ENCODE results near the gene FURIN. TPM values are rescaled to one million over a fixed set of nuclear protein-coding genes. Genes with fewer than 3 reads are reported as not detected.
A peak's percentile ranks its signal among the peaks of the same experiment; 100 is the strongest.

Gene FURIN
- total RNA-seq, 1 donor from 2014 or later = 103 TPM

DNA sequence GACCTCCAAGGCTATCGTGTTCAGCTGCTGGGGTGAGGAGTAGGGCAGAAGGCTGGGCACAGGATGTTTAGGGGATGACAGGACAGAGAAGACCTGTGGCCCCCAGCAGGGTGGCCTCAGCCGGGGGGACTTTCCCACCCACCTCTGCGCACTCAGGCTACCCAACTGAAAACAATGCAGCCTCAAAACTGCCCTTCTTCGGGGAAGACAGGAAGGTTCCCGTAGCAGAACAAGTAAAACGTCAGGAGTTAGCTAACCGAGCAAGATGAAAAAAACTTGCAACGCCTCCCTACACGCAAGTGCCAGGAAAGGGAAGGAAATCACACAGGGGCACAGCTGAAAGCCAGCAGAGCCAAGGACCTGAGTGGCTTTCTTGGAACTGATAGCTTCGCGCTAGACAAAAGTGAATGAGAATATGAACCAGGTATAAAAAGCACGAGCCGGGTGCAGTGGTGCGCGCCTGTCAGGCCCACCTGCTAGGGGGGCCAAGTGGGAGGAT lies 38.4 kb upstream of the FURIN start:
- Histone ChIP-seq H3K36me3 (ENCODE audit: control insufficient read depth, insufficient read depth, low read length) (no peaks in the 10 kb centered on the region), H3K4me3 (ENCODE audit: low read depth, low read length) (no peak overlapping the region), H3K27me3 (ENCODE audit: control insufficient read depth, insufficient read depth, low read length) (no peaks in the 10 kb centered on the region)
- no peak for DNase-seq (ENCODE audit: low read depth)
- TF ChIP-seq CTCF (IDR thresholded peaks at IDR 0.05; ENCODE audit: insufficient read depth, low read length, poor library complexity, severe bottlenecking) = no peak

DNA sequence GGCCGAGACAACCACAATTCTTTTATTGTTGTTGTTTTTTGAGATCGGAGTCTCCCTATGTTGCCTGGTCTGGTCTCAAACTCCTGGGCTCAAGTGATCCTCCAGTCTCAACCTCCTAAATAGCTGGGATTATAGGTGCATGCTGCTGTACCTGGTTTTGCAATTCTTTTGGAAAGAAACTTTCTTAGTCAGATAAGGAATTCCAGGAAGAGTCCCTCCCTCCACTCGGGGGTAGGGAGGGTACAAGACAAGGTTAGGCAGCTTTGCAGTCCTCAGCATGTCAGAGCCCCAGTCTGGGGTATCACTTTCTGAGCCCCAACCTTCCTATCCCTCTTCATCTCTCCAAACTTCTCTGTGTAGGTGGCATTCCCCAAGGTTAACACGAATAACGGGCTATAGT lies 33.8 kb upstream of the FURIN start:
- no peak for TF ChIP-seq CTCF (IDR thresholded peaks at IDR 0.05; ENCODE audit: insufficient read depth, low read length, poor library complexity, severe bottlenecking)
- H3K4me3 ChIP-seq (ENCODE audit: low read depth, low read length) = no peak overlapping the region
- no peaks in the 10 kb centered on the region for H3K36me3 ChIP-seq (ENCODE audit: control insufficient read depth, insufficient read depth, low read length)
- H3K27me3 ChIP-seq (ENCODE audit: control insufficient read depth, insufficient read depth, low read length) = no peaks in the 10 kb centered on the region
- DNase-seq (ENCODE audit: low read depth) = no peak

DNA sequence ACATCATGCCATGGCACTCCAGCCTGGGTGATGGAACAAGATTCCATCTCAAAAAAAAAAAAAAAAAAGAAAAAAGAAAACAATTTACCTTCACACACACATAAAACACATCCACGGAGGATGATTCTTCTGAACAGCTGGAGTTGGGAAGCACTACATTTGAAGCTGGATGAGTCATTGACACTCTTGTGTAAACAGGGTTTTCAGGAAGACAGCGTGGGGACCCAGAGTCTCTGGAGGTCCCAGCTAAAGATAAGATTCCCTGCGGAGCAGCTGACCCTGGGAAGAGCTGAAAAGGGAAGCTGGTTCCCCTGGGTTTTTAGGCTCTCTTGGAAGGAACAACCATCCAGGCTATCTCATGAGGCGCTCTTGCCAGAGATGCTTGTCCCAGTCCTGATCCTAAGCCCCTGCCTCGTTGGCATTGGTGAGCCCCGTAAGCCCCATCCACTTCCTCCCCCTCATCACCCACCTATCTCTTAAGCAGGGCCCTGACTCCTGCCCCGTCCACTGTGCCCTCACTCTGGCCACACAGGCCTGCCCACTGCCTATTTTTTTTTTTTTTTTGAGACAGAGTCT lies 32.0 kb upstream of the FURIN start:
- H3K27me3 ChIP-seq (ENCODE audit: control insufficient read depth, insufficient read depth, low read length) = no peaks in the 10 kb centered on the region
- peak; percentile 49 for DNase-seq (ENCODE audit: low read depth)
- TF ChIP-seq CTCF (IDR thresholded peaks at IDR 0.05; ENCODE audit: insufficient read depth, low read length, poor library complexity, severe bottlenecking) = no peak
- no peak overlapping the region for H3K4me3 ChIP-seq (ENCODE audit: low read depth, low read length)
- no peaks in the 10 kb centered on the region for H3K36me3 ChIP-seq (ENCODE audit: control insufficient read depth, insufficient read depth, low read length)

- Histone ChIP-seq H3K27me3 (ENCODE audit: control insufficient read depth, insufficient read depth, low read length) (no peaks in the 10 kb centered on the region), H3K4me3 (ENCODE audit: low read depth, low read length) (no peak overlapping the region), H3K36me3 (ENCODE audit: control insufficient read depth, insufficient read depth, low read length) (no peaks in the 10 kb centered on the region)
- no peak for TF ChIP-seq CTCF (IDR thresholded peaks at IDR 0.05; ENCODE audit: insufficient read depth, low read length, poor library complexity, severe bottlenecking)
- DNase-seq (ENCODE audit: low read depth) = no peak
Observed at GRCh38 chr15:90837094-90837493, 31.3 kb upstream of the FURIN start.

GRCh38 chr15:90838139-90838538 lies 30.2 kb upstream of the FURIN start:
- Histone ChIP-seq H3K4me3 (ENCODE audit: low read depth, low read length) (no peak overlapping the region), H3K27me3 (ENCODE audit: control insufficient read depth, insufficient read depth, low read length) (no peaks in the 10 kb centered on the region), H3K36me3 (ENCODE audit: control insufficient read depth, insufficient read depth, low read length) (no peaks in the 10 kb centered on the region)
- TF ChIP-seq CTCF (IDR thresholded peaks at IDR 0.05; ENCODE audit: insufficient read depth, low read length, poor library complexity, severe bottlenecking) = no peak
- no peak for DNase-seq (ENCODE audit: low read depth)

- no peaks in the 10 kb centered on the region for H3K27me3 ChIP-seq (ENCODE audit: control insufficient read depth, insufficient read depth, low read length)
- no peak for DNase-seq (ENCODE audit: low read depth)
- no peaks in the 10 kb centered on the region for H3K36me3 ChIP-seq (ENCODE audit: control insufficient read depth, insufficient read depth, low read length)
- no peak for TF ChIP-seq CTCF (IDR thresholded peaks at IDR 0.05; ENCODE audit: insufficient read depth, low read length, poor library complexity, severe bottlenecking)
- H3K4me3 ChIP-seq (ENCODE audit: low read depth, low read length) = no peak overlapping the region
Observed at GRCh38 chr15:90838544-90838943, 29.8 kb upstream of the FURIN start.

All from kidney epithelial cell (primary cell).